PC-3 (cell line): ENCODE data around the gene MICU1. TPM values are rescaled to one million over a fixed set of nuclear protein-coding genes. Genes with fewer than 3 reads are reported as not detected.
"Not testable (repeated sequence)": the region's sequence is repeated elsewhere in the genome, so short reads cannot be mapped to it uniquely, and the experiment has no call there.

ENCODE experiments used
- ATAC-seq: fragments of 200-7000 bp; cut with Tn5 transposase; 2 replicates; pipeline ENCODE4 v1.9.1; 2020; ENCODE audit warnings: mild to moderate bottlenecking, moderate library complexity
- BruUV-seq: library from RNA; stranded (reverse); fragments of 400-500 nt; replicated peaks from 2 replicates; lab custom pipeline; 2021; lab: Mats Ljungman, UMichigan
- CTCF ChIA-PET: fragments of 300-600 bp; sonication (Branson Sonifier 250); formaldehyde crosslinking; loops from one replicate; lab custom pipeline; 2022; ENCODE audit warnings: antibody characterized with exemption; lab: Charles Lee
- POLR2A ChIA-PET: fragments of 300-600 bp; sonication (Branson Sonifier 250); formaldehyde crosslinking; loops from one replicate; lab custom pipeline; 2022; ENCODE audit warnings: antibody characterized with exemption; ENCODE audit not compliant: unreplicated experiment; lab: Charles Lee
- DNase-seq: peaks from one replicate; pipeline ENCODE4 v3.0.0-alpha.2; 2015
- H2AFZ ChIP-seq: fragments of 300-600 bp; sonication (generic); 2 replicates; pipeline ENCODE4 v1.6.0; 2016; ENCODE audit warnings: antibody characterized with exemption, low read length
- H3F3A ChIP-seq: fragments of 300-600 bp; sonication (generic); one replicate; pipeline ENCODE4 v1.6.0; 2017; ENCODE audit warnings: antibody characterized with exemption, low read length, control low read depth, mild to moderate bottlenecking; ENCODE audit not compliant: unreplicated experiment
- H3K27ac ChIP-seq: fragments of 300-600 bp; sonication (generic); 2 replicates; pipeline ENCODE4 v1.5.1; 2016; ENCODE audit warnings: mild to moderate bottlenecking, low read length
- H3K27me3 ChIP-seq: fragments of 300-600 bp; sonication (generic); 2 replicates; pipeline ENCODE4 v1.6.1; 2016; ENCODE audit warnings: low read length, mixed read lengths
- H3K36me3 ChIP-seq: fragments of 300-600 bp; sonication (generic); 2 replicates; pipeline ENCODE4 v1.6.1; 2016; ENCODE audit warnings: low read depth, mixed run types, low read length, mixed read lengths
- H3K4me1 ChIP-seq: fragments of 300-600 bp; sonication (generic); 2 replicates; pipeline ENCODE4 v1.5.1; 2016; ENCODE audit warnings: low read length; ENCODE audit not compliant: insufficient read depth
- H3K4me2 ChIP-seq: fragments of 300-600 bp; sonication (generic); 2 replicates; pipeline ENCODE4 v1.6.0; 2016; ENCODE audit warnings: low read length
- H3K4me3 ChIP-seq: fragments of 300-600 bp; sonication (generic); 2 replicates; pipeline ENCODE4 v1.5.1; 2016; ENCODE audit warnings: mild to moderate bottlenecking, low read length, mixed read lengths
- H3K79me2 ChIP-seq: fragments of 300-600 bp; sonication (generic); 2 replicates; pipeline ENCODE4 v1.6.1; 2017; ENCODE audit warnings: low read length, mixed read lengths
- H3K9ac ChIP-seq: fragments of 300-600 bp; sonication (generic); 2 replicates; pipeline ENCODE4 v1.6.0; 2016; ENCODE audit warnings: mild to moderate bottlenecking, low read length
- H3K9me2 ChIP-seq: fragments of 300-600 bp; sonication (generic); replicated peaks from 2 replicates; pipeline ENCODE4 v1.6.1; 2016; ENCODE audit warnings: mixed run types, low read length, mixed read lengths
- H3K9me3 ChIP-seq: fragments of 300-600 bp; sonication (generic); 2 replicates; pipeline ENCODE4 v1.6.1; 2016; ENCODE audit warnings: low read length, mixed read lengths
- H4K20me1 ChIP-seq: fragments of 300-600 bp; sonication (generic); 2 replicates; pipeline ENCODE4 v1.6.1; 2016; ENCODE audit warnings: low read length, mixed read lengths
- CTCF ChIP-seq: fragments of 300-600 bp; sonication (generic); conservative IDR thresholded peaks from 2 replicates; pipeline ENCODE4 v1.5.1; 2017; ENCODE audit warnings: antibody characterized with exemption, low read depth, mild to moderate bottlenecking, low read length
- EZH2 ChIP-seq: fragments of 300-600 bp; sonication (generic); IDR thresholded peaks from one replicate; pipeline ENCODE4 v1.6.1; 2017; ENCODE audit warnings: antibody characterized with exemption, mild to moderate bottlenecking, low read length; ENCODE audit not compliant: unreplicated experiment
- EZH2phosphoT487 ChIP-seq: fragments of 300-600 bp; sonication (generic); IDR thresholded peaks from 2 replicates; pipeline ENCODE4 v1.6.1; 2018; ENCODE audit warnings: mild to moderate bottlenecking, antibody characterized with exemption, low read length, borderline replicate concordance
- intact Hi-C: fragments of 100-400 bp; cut with micrococcal nuclease; formaldehyde crosslinking; loops from 2 replicates; pipeline ENCODE4 v1.9.0; 2023
- total RNA-seq: library from RNA; depleted of rRNA; stranded (reverse); fragments of >200 nt; gene quantifications from 2 replicates; pipeline ENCODE4 v1.2.3, GENCODE V29; 2014

The MICU1 gene
- total RNA-seq, 1 experiment from 2014 or later, result 19.8 TPM

DNA sequence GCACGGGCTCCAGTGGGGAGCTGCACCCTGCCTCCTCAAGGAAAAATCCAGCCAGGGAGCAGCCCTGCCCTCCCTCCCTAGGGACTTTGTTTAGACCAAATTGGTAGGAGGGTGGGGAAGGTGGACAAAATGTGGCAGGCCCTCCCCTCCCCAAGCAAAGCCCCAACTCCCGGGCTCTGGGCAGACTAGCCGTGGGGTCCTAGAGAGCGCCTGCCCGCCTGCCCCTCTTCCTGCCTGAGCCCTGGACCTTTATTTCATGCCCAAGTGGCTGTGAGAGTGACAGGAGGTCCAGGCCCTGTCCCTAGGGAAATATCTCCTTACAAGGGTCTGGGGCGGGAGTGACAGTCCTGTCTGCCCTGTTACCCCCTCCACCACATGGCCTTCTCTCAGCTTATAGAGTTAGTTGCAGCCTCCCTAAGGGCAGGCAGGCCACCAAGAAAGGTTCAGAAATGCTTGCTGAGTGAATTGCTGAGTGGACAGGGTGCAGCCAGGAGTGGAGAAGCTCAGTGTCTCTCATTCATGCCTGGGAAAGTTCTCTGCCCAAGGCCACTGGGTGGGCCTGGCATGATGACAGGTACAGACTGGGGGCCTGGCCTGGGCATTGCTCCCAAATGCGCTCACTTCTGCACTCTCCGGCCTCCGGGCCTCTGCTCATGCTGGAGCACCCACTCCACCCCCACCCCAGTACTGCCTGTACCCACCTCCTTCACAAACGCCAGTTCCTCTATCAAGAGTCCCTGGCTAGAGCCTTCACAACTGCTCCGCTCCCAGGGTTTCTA lies 296.4 kb downstream of the MICU1 start:
- no peak overlapping the region for H2AFZ ChIP-seq
- TF ChIP-seq EZH2phosphoT487 (no peak), EZH2 (no peak), CTCF (no peak)
- H3K4me3 ChIP-seq, result no peak overlapping the region
- H3K4me2 ChIP-seq, result no peak overlapping the region
- H3K9me3 ChIP-seq, result no peaks in the 10 kb centered on the region
- H3K9ac ChIP-seq, result no peak overlapping the region
- intact Hi-C loops, result no loop called here
- no peaks in the 10 kb centered on the region for H3F3A ChIP-seq
- no TSS peak for BruUV-seq
- no peak for DNase-seq
- no peaks in the 10 kb centered on the region for H3K79me2 ChIP-seq
- H3K27ac ChIP-seq, result no peak overlapping the region
- no peaks in the 10 kb centered on the region for H3K27me3 ChIP-seq
- no peaks in the 10 kb centered on the region for H4K20me1 ChIP-seq
- no peaks in the 10 kb centered on the region for H3K9me2 ChIP-seq
- CTCF ChIA-PET, result interaction anchor here (0.5 to 0.7 kb wide), 3 partner anchors 48 to 384 kb away, joined by 3 to 7 read pairs (median 4); no protein-coding TSS in a partner anchor
- POLR2A ChIA-PET, result interaction anchor here (0.6 kb wide), 1 partner anchor 246 kb away, joined by 3 read pairs; no protein-coding TSS in a partner anchor
- peaks cover 21% of the 10 kb centered on the region for H3K4me1 ChIP-seq
- H3K36me3 ChIP-seq, result no peaks in the 10 kb centered on the region
- no peak for ATAC-seq

GRCh38 chr10:72328829-72329204 lies 297.1 kb downstream of the MICU1 start:
- ChIA-PET CTCF (interaction anchor here (0.6 kb wide), 2 partner anchors 112 to 491 kb away, joined by 3 to 5 read pairs; partner anchors contain the start of gene ASCC1), POLR2A (no interaction called here)
- H3K9me2 ChIP-seq, result no peaks in the 10 kb centered on the region
- no peaks in the 10 kb centered on the region for H3K79me2 ChIP-seq
- ATAC-seq (no peak), DNase-seq (no peak)
- H3K9me3 ChIP-seq, result no peaks in the 10 kb centered on the region
- no peak overlapping the region for H2AFZ ChIP-seq
- no peaks in the 10 kb centered on the region for H3F3A ChIP-seq
- no peaks in the 10 kb centered on the region for H3K36me3 ChIP-seq
- H4K20me1 ChIP-seq, result no peaks in the 10 kb centered on the region
- no peaks in the 10 kb centered on the region for H3K27me3 ChIP-seq
- H3K9ac ChIP-seq, result no peak overlapping the region
- no peak for TF ChIP-seq EZH2
- no peak overlapping the region for H3K27ac ChIP-seq
- no TSS peak for BruUV-seq
- intact Hi-C loops, result loop anchor here (1.0 kb wide), 1 partner anchor 85 kb away; no protein-coding TSS in a partner anchor
- peaks cover 21% of the 10 kb centered on the region for H3K4me1 ChIP-seq
- H3K4me2 ChIP-seq, result no peak overlapping the region
- no peak overlapping the region for H3K4me3 ChIP-seq

GRCh38 chr10:72328045-72328828 lies 297.6 kb downstream of the MICU1 start:
- no peaks in the 10 kb centered on the region for H4K20me1 ChIP-seq
- CTCF ChIA-PET, result interaction anchor here (0.6 kb wide), 2 partner anchors 112 to 491 kb away, joined by 3 to 5 read pairs; partner anchors contain the start of gene ASCC1
- no peaks in the 10 kb centered on the region for H3K27me3 ChIP-seq
- no peaks in the 10 kb centered on the region for H3K36me3 ChIP-seq
- no peaks in the 10 kb centered on the region for H3K9me3 ChIP-seq
- H3F3A ChIP-seq, result no peaks in the 10 kb centered on the region
- no TSS peak for BruUV-seq
- H3K79me2 ChIP-seq, result no peaks in the 10 kb centered on the region
- ATAC-seq, result peak; percentile 61
- no peak overlapping the region for H3K9ac ChIP-seq
- intact Hi-C loops, result loop anchor here (1.0 kb wide), 1 partner anchor 84 kb away; no protein-coding TSS in a partner anchor
- H3K4me2 ChIP-seq, result peak overlapping the region; percentile 37; the same call in 1 of the 2 replicates
- POLR2A ChIA-PET, result interaction anchor here (0.6 kb wide), 1 partner anchor 53 kb away, joined by 3 read pairs; no protein-coding TSS in a partner anchor
- H3K4me1 ChIP-seq, result peaks cover 21% of the 10 kb centered on the region
- H3K9me2 ChIP-seq, result no peaks in the 10 kb centered on the region
- peak overlapping the region; percentile 69 for H2AFZ ChIP-seq
- no peak overlapping the region for H3K4me3 ChIP-seq
- peak; percentile 65 for DNase-seq
- no peak for TF ChIP-seq EZH2
- peak; percentile 75 for TF ChIP-seq CTCF
- no peak for TF ChIP-seq EZH2phosphoT487
- H3K27ac ChIP-seq, result peak overlapping the region; percentile 37; the same call in 1 of the 2 replicates

GRCh38 chr10:72326665-72327603 lies 298.9 kb downstream of the MICU1 start:
- H3K9ac ChIP-seq, H3K79me2 ChIP-seq, H4K20me1 ChIP-seq, H3K9me2 ChIP-seq, H3K4me2 ChIP-seq, BruUV-seq, H3K27me3 ChIP-seq, H3K36me3 ChIP-seq, H3K9me3 ChIP-seq, POLR2A ChIA-PET, ATAC-seq, H3K27ac ChIP-seq, CTCF ChIA-PET, H3F3A ChIP-seq, H3K4me3 ChIP-seq, intact Hi-C loops, DNase-seq, H2AFZ ChIP-seq: not testable (repeated sequence)
- H3K4me1 ChIP-seq, result peaks cover 26% of the 10 kb centered on the region
